ENCODE measurements around the gene ARMH2. TPM values are rescaled to one million over a fixed set of nuclear protein-coding genes. Genes with fewer than 3 reads are reported as not detected.

ARMH2 gene
- total RNA-seq, 4 donors from 2014 or later: not detected

DNA sequence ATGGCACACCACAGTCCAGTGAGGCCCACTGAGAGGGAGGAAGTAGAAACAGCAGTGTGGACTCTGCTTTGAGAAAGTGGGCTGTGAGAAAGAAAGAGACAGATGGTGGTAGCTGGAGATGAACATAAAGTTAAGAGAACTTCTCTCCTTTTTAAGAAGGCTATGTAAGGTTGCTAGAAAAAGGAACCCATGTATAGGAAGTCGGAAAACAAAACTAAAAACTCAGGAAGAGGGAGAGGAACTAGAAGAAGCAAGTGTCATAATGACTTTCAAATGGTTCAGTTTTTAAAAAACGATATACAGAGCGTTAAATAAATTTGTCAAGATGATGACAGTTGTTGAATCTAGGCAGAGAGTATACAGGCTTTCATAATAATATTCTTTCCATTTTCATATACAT lies 49.4 kb downstream of the ARMH2 start:
- TF ChIP-seq EP300 (IDR thresholded peaks at IDR 0.05) (no peak), POLR2A (IDR thresholded peaks at IDR 0.05) (no peak), CTCF (IDR thresholded peaks at IDR 0.05) (no peak), POLR2AphosphoS5 (IDR thresholded peaks at IDR 0.05) (no peak)
- H3K4me3 ChIP-seq: no peak overlapping the region
- H3K4me1 ChIP-seq: no peaks in the 10 kb centered on the region
- no peaks in the 10 kb centered on the region for H3K9me3 ChIP-seq
- WGBS: 83% methylated on average over 3 of the region's 3 CpGs
- no peak for DNase-seq (ENCODE audit: low spot score in 2 of 2)
- H3K27me3 ChIP-seq: no peaks in the 10 kb centered on the region
- H3K36me3 ChIP-seq: no peaks in the 10 kb centered on the region
- H3K27ac ChIP-seq: no peak overlapping the region

Other genes starting within 250 kb of the ARMH2 start
- 1 to 10 TPM in 2 of 4 donors, under 1 TPM in 2; 0.55 to 1.9 (median 0.92) TPM for gene KIAA0319, start 152.7 kb downstream of the ARMH2 start, total RNA-seq
- gene TDP2, start 132.0 kb downstream of the ARMH2 start, total RNA-seq: 10 to 100 TPM; 15.3 to 26.2 (median 23.8) TPM
- 10 to 100 TPM in 2 of 4 donors, 1 to 10 TPM in 2; 4.8 to 14.7 (median 10.9) TPM for gene ACOT13, start 131.8 kb downstream of the ARMH2 start, total RNA-seq
- 10 to 100 TPM; 36.5 to 69.2 (median 55.5) TPM for gene C6orf62, start 79.8 kb downstream of the ARMH2 start, total RNA-seq
- 10 to 100 TPM; 49.6 to 89.6 (median 70.5) TPM for gene GMNN, start 24.0 kb downstream of the ARMH2 start, total RNA-seq
- 10 to 100 TPM in 3 of 4 donors, 1 to 10 TPM in 1; 3.8 to 12.8 (median 11.4) TPM for gene RIPOR2, start 137.0 kb upstream of the ARMH2 start, total RNA-seq

Measured in suprapubic skin (tissue), 4 donors.